Neural crest cell (in vitro differentiated cells): Measurements from ENCODE around the gene TBC1D14. TPM values are rescaled to one million over a fixed set of nuclear protein-coding genes. Genes with fewer than 3 reads are reported as not detected.

Experiments
- DNase-seq: peaks from one replicate; pipeline ENCODE4 v3.0.0; 2021; ENCODE audit warnings: low read depth, mixed read lengths, low spot score
- H3K27ac Mint-ChIP-seq: one replicate; pipeline ENCODE4 v1.8.0; 2021; ENCODE audit warnings: mild to moderate bottlenecking, mixed read lengths; ENCODE audit not compliant: unreplicated experiment
- H3K27me3 Mint-ChIP-seq: 2 replicates; pipeline ENCODE4 v1.8.0; 2021; ENCODE audit warnings: low read depth, mild to moderate bottlenecking, mixed read lengths
- H3K36me3 Mint-ChIP-seq: 2 replicates; pipeline ENCODE4 v1.8.0; 2021; ENCODE audit warnings: low read depth, mild to moderate bottlenecking, mixed read lengths
- H3K4me1 Mint-ChIP-seq: 2 replicates; pipeline ENCODE4 v1.8.0; 2021; ENCODE audit warnings: mixed read lengths
- H3K4me3 Mint-ChIP-seq: one replicate; pipeline ENCODE4 v1.8.0; 2021; ENCODE audit warnings: mild to moderate bottlenecking, mixed read lengths
- H3K9me3 Mint-ChIP-seq: 2 replicates; pipeline ENCODE4 v1.8.0; 2021; ENCODE audit warnings: mixed read lengths
- total RNA-seq: library from RNA; stranded (reverse); gene quantifications from 2 replicates; pipeline ENCODE4 v1.2.1, GENCODE V29; 2021
- TF ChIP-seq, protein P1 (sequence below): fragments of 200-600 bp; sonication (generic); conservative IDR thresholded peaks from 2 replicates; pipeline ENCODE4 v1.5.0; 2021; ENCODE audit warnings: antibody characterized with exemption, mild to moderate bottlenecking

TBC1D14 gene
- total RNA-seq, 1 donor from 2014 or later = 56.3 TPM

DNA sequence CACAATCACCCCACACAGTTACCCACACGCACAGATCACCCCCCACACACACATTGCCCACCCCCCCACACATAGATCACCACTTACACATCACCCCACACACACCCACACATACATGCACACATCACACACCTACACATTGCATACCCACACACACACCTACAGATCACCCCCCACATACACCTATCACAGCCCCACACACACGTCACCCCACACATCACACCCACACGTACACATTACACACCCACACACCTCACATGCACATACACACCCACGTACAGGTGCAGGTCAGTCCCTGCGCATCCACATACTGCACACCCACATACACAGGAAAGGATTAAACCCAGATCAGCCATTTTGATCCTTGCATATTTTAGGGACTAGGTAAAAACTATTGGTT lies 118.3 kb downstream of the TBC1D14 start:
- no peaks in the 10 kb centered on the region for H3K9me3 Mint-ChIP-seq
- H3K4me3 Mint-ChIP-seq = no peak overlapping the region
- peaks cover 4% of the 10 kb centered on the region for H3K4me1 Mint-ChIP-seq
- H3K27ac Mint-ChIP-seq = no peak overlapping the region
- no peak for DNase-seq
- peaks cover 3% of the 10 kb centered on the region for H3K36me3 Mint-ChIP-seq
- TF ChIP-seq, protein P1, sequence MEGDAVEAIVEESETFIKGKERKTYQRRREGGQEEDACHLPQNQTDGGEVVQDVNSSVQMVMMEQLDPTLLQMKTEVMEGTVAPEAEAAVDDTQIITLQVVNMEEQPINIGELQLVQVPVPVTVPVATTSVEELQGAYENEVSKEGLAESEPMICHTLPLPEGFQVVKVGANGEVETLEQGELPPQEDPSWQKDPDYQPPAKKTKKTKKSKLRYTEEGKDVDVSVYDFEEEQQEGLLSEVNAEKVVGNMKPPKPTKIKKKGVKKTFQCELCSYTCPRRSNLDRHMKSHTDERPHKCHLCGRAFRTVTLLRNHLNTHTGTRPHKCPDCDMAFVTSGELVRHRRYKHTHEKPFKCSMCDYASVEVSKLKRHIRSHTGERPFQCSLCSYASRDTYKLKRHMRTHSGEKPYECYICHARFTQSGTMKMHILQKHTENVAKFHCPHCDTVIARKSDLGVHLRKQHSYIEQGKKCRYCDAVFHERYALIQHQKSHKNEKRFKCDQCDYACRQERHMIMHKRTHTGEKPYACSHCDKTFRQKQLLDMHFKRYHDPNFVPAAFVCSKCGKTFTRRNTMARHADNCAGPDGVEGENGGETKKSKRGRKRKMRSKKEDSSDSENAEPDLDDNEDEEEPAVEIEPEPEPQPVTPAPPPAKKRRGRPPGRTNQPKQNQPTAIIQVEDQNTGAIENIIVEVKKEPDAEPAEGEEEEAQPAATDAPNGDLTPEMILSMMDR = no peak
- H3K27me3 Mint-ChIP-seq = no peaks in the 10 kb centered on the region

DNA sequence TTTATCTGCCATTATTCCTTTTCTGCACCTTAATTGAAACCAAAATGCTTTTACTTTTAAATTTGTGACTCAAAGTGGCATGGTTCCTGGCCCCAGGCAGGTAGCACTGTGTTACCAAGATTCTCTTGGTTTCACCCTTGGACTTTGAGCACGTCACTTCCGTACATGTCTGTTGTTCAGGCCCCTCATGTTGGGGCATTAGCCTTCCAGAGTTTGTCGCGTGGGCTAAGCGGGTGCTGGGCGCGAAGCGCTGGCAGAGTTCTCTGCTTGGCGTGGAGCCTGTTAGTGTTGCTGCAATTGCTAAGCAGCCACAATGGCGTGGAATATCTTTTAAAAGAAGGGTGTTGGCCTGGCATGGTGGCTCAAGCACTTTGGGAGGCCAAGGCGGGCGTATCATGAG lies 119.6 kb downstream of the TBC1D14 start:
- H3K36me3 Mint-ChIP-seq = peaks cover 3% of the 10 kb centered on the region
- H3K27me3 Mint-ChIP-seq = no peaks in the 10 kb centered on the region
- H3K4me1 Mint-ChIP-seq = no peaks in the 10 kb centered on the region
- TF ChIP-seq, protein P1 = no peak
- H3K4me3 Mint-ChIP-seq = no peak overlapping the region
- DNase-seq = no peak
- H3K27ac Mint-ChIP-seq = no peak overlapping the region
- no peaks in the 10 kb centered on the region for H3K9me3 Mint-ChIP-seq

DNA sequence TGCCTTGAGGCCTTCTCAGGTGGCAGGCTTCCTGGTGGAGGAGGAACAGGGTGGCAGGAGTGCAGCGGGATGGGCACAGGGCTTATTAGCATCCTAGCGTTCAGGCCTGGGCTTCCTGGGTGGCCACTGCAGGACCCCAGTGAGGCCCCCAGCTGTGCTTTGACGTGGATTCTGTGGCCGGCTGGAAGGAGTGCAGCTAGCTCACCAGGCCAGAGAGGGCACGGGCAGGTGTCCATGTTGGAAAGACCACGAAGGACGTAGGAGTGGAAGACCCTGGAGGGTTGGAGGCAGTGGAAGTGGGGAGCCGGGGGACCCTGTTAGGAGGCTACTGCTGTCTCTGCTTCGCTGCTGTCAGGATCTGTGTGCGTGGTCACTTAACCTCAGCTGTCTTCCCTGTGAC lies 120.3 kb downstream of the TBC1D14 start:
- Mint-ChIP-seq H3K27ac (no peak overlapping the region), H3K4me1 (no peaks in the 10 kb centered on the region), H3K4me3 (no peak overlapping the region), H3K36me3 (peaks cover 3% of the 10 kb centered on the region), H3K9me3 (no peaks in the 10 kb centered on the region), H3K27me3 (no peaks in the 10 kb centered on the region)
- no peak for DNase-seq
- TF ChIP-seq, protein P1 = no peak

DNA sequence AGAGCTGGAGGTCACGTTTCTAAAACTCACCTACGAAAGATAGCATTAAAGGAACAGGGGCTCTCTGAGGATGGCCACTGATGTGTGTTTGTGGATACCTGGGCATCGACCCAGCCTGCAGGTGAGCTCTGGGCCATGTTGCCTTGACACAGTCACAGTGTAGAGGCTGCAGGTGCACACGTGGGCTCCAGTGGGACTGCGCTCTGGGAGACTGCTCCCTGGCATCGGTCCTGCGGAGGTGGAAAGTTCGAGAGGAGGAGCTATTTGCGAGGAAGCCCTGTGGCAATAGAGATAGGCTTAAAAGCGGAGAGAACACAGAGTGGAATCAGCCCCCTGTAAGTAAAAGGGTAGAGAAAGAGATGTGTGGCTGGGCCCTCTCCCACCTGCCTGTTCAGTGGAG lies 121.2 kb downstream of the TBC1D14 start:
- Mint-ChIP-seq H3K27ac (no peak overlapping the region), H3K27me3 (no peaks in the 10 kb centered on the region)

DNA sequence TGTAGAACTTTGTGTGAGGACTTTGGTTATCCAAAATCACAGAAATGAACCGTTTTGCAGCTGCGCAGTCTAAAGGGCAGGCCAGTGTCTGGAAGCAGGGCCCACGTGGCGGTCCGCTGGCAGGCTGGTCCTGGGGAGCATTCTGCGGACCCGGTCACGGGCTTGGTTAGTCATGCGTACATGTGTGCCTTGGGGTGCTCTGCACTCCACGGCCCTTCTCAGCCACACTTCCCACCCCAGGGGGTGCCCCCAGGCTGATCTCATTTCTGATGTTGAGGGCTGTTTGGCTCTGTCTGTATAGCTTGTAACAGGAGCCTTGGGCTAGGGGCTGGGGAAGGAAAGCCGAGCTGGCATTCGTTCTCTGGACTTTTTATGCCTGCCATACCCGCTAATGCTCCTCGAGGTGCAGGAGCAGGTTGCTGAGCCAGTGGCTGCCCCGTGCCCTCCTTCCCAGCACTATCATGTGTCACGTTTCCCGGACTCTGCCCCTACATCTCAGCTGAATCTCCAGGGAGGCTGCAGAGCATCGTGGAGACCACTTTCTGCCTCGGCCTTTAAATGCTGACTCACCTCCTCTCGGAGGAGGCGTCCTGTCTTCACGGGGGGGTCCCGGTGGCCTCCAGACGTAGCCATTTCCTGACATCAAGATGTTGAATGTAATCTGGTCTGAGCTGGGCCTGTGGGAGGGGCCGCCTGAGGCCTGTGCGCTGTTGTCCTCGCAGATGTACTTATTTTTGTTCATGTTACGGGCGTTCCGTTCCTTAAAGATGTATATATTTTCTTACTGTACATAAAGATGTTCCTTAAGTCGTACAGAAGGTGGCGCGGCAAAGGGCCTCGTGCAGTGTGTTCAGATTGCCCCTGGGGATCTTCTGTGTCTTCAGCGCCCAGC lies 122.2 kb downstream of the TBC1D14 start:
- no peaks in the 10 kb centered on the region for H3K9me3 Mint-ChIP-seq
- H3K4me3 Mint-ChIP-seq = no peak overlapping the region
- TF ChIP-seq, protein P1 = no peak
- H3K36me3 Mint-ChIP-seq = peaks cover 3% of the 10 kb centered on the region
- H3K27me3 Mint-ChIP-seq = no peaks in the 10 kb centered on the region
- H3K4me1 Mint-ChIP-seq = no peaks in the 10 kb centered on the region
- peak overlapping the region; percentile 78 for H3K27ac Mint-ChIP-seq
- DNase-seq = no peak

More for the DNA sequence above, 121.2 kb downstream of the TBC1D14 start:
- H3K36me3 Mint-ChIP-seq = peaks cover 3% of the 10 kb centered on the region
- TF ChIP-seq, protein P1 = no peak
- H3K4me3 Mint-ChIP-seq = no peak overlapping the region
- H3K4me1 Mint-ChIP-seq = no peaks in the 10 kb centered on the region
- no peaks in the 10 kb centered on the region for H3K9me3 Mint-ChIP-seq
- DNase-seq = no peak
